Measurements from ENCODE around the gene BICRA.

The BICRA gene

GRCh38 chr19:47675859-47676258 lies 66.9 kb downstream of the BICRA start:
- no peaks in the 10 kb centered on the region for H3K9me3 ChIP-seq (ENCODE audit: control insufficient read depth, insufficient read depth, low read length)
- H3K36me3 ChIP-seq (ENCODE audit: insufficient read depth, low read length): no peaks in the 10 kb centered on the region; the same call in 1 of the 2 replicates
- H3K4me1 ChIP-seq (ENCODE audit: insufficient read depth, low read length): no peaks in the 10 kb centered on the region

DNA sequence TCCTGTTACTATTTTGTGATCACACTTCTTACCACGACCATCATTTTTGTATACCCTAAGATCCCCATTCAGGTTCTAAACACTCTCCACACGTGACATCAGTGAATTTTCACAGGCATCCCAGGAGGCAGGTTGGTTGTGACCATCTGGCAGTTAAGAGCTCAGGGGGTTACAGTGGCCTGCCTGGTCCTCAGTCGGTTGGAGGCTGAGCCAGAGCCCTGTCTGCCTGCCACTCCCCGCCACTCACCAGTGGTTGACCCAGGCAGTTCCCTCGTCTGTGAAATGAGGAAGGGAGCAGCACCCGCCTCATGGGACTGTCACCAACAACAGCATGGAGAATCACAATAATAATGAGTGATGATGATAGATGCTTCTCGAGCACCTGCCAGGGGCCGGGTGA lies 67.9 kb downstream of the BICRA start:
- Histone ChIP-seq H3K36me3 (ENCODE audit: insufficient read depth, low read length) (no peaks in the 10 kb centered on the region; the same call in 1 of the 2 replicates), H3K9me3 (ENCODE audit: control insufficient read depth, insufficient read depth, low read length) (no peaks in the 10 kb centered on the region), H3K9ac (ENCODE audit: low read depth, low read length) (no peak overlapping the region), H3K4me1 (ENCODE audit: insufficient read depth, low read length) (no peaks in the 10 kb centered on the region)

More at GRCh38 chr19:47675859-47676258, 66.9 kb downstream of the BICRA start:
- H3K9ac ChIP-seq (ENCODE audit: low read depth, low read length): no peak overlapping the region

- Histone ChIP-seq H3K4me1 (ENCODE audit: insufficient read depth, low read length) (no peaks in the 10 kb centered on the region), H3K36me3 (ENCODE audit: insufficient read depth, low read length) (no peaks in the 10 kb centered on the region; the same call in 1 of the 2 replicates), H3K9me3 (ENCODE audit: control insufficient read depth, insufficient read depth, low read length) (no peaks in the 10 kb centered on the region), H3K9ac (ENCODE audit: low read depth, low read length) (no peak overlapping the region)
Measured at GRCh38 chr19:47679251-47679900, 70.4 kb downstream of the BICRA start.

- no peak overlapping the region for H3K9ac ChIP-seq (ENCODE audit: low read depth, low read length)
- no peaks in the 10 kb centered on the region; the same call in 1 of the 2 replicates for H3K36me3 ChIP-seq (ENCODE audit: insufficient read depth, low read length)
- no peaks in the 10 kb centered on the region for H3K4me1 ChIP-seq (ENCODE audit: insufficient read depth, low read length)
- H3K9me3 ChIP-seq (ENCODE audit: control insufficient read depth, insufficient read depth, low read length): no peaks in the 10 kb centered on the region
Measured at GRCh38 chr19:47679922-47680857, 71.3 kb downstream of the BICRA start.

DNA sequence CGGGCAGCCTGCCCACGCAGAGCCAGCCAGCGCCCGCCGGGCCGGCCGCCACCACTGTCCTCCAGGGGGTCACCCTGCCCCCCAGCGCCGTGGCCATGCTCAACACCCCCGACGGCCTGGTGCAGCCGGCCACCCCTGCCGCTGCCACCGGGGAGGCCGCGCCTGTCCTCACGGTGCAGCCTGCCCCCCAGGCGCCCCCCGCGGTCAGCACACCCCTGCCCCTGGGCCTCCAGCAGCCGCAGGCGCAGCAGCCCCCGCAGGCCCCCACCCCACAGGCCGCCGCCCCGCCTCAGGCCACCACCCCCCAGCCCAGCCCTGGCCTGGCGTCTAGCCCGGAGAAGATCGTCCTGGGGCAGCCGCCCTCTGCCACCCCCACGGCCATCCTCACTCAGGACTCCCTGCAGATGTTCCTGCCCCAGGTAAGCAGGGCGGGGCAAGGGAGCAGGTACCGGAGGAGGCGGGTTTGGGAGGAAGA lies 72.0 kb downstream of the BICRA start:
- no peaks in the 10 kb centered on the region; the same call in 1 of the 2 replicates for H3K36me3 ChIP-seq (ENCODE audit: insufficient read depth, low read length)

DNA sequence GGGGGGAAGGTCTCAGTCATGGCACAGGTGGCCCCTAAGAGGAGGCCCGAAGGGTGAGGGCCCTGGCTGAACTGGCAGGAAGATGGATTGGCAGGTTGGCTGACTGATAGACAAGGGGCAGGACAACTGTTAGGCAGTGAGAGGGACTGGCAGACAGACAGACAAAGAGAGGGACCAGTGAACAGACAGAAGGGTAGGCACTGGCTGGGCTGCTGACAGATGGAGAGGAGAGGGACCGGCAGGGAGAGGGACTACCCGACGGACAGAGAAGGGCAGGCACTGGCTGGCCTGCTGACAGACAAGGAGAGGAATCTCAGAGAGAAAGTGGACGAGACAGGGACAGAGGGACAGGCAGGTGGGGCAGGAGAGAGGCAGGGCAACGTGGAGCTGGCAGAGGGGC lies 72.5 kb downstream of the BICRA start:
- no peaks in the 10 kb centered on the region for H3K9me3 ChIP-seq (ENCODE audit: control insufficient read depth, insufficient read depth, low read length)
- no peaks in the 10 kb centered on the region; the same call in 1 of the 2 replicates for H3K36me3 ChIP-seq (ENCODE audit: insufficient read depth, low read length)
- H3K4me1 ChIP-seq (ENCODE audit: insufficient read depth, low read length): no peaks in the 10 kb centered on the region
- H3K9ac ChIP-seq (ENCODE audit: low read depth, low read length): no peak overlapping the region

More for the DNA sequence above, 72.0 kb downstream of the BICRA start:
- Histone ChIP-seq H3K4me1 (ENCODE audit: insufficient read depth, low read length) (no peaks in the 10 kb centered on the region), H3K9me3 (ENCODE audit: control insufficient read depth, insufficient read depth, low read length) (no peaks in the 10 kb centered on the region), H3K9ac (ENCODE audit: low read depth, low read length) (no peak overlapping the region)

GRCh38 chr19:47681936-47682335 lies 73.0 kb downstream of the BICRA start:
- Histone ChIP-seq H3K4me1 (ENCODE audit: insufficient read depth, low read length) (no peaks in the 10 kb centered on the region), H3K9ac (ENCODE audit: low read depth, low read length) (no peak overlapping the region), H3K36me3 (ENCODE audit: insufficient read depth, low read length) (no peaks in the 10 kb centered on the region; the same call in 1 of the 2 replicates), H3K9me3 (ENCODE audit: control insufficient read depth, insufficient read depth, low read length) (no peaks in the 10 kb centered on the region)

GRCh38 chr19:47682939-47683338 lies 74.0 kb downstream of the BICRA start:
- Histone ChIP-seq H3K9ac (ENCODE audit: low read depth, low read length) (no peak overlapping the region), H3K4me1 (ENCODE audit: insufficient read depth, low read length) (no peaks in the 10 kb centered on the region), H3K36me3 (ENCODE audit: insufficient read depth, low read length) (no peaks in the 10 kb centered on the region; the same call in 1 of the 2 replicates), H3K9me3 (ENCODE audit: control insufficient read depth, insufficient read depth, low read length) (no peaks in the 10 kb centered on the region)

- Histone ChIP-seq H3K9me3 (ENCODE audit: control insufficient read depth, insufficient read depth, low read length) (no peaks in the 10 kb centered on the region), H3K4me1 (ENCODE audit: insufficient read depth, low read length) (no peaks in the 10 kb centered on the region), H3K9ac (ENCODE audit: low read depth, low read length) (no peak overlapping the region), H3K36me3 (ENCODE audit: insufficient read depth, low read length) (no peaks in the 10 kb centered on the region; the same call in 1 of the 2 replicates)
Measured at GRCh38 chr19:47686679-47687450, 77.9 kb downstream of the BICRA start.

DNA sequence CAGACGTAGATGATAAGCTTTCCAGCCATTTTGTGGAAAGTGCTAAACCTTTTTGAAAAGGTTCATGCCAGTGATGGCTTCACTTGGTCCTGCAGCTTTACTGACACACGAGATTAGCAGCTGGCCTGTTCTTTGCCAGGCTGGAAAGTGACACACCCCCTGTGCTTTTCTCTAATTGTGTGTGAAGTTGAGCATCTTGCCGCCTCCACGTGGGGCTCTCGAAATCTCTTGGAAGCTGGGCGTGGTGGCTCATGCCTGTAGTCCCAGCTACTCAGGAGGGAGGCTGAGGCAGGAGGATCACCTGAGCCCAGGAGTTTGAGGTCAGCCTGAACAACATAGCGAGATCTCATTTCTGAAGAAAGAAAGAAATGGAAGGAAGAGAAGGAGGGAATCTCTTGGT lies 79.0 kb downstream of the BICRA start:
- H3K36me3 ChIP-seq (ENCODE audit: insufficient read depth, low read length): peaks cover 5% of the 10 kb centered on the region; the same call in 1 of the 2 replicates
- no peak overlapping the region for H3K9ac ChIP-seq (ENCODE audit: low read depth, low read length)
- H3K9me3 ChIP-seq (ENCODE audit: control insufficient read depth, insufficient read depth, low read length): no peaks in the 10 kb centered on the region
- no peaks in the 10 kb centered on the region for H3K4me1 ChIP-seq (ENCODE audit: insufficient read depth, low read length)

GRCh38 chr19:47691090-47691489 lies 82.2 kb downstream of the BICRA start:
- no peaks in the 10 kb centered on the region for H3K9me3 ChIP-seq (ENCODE audit: control insufficient read depth, insufficient read depth, low read length)
- H3K4me1 ChIP-seq (ENCODE audit: insufficient read depth, low read length): no peaks in the 10 kb centered on the region
- no peak overlapping the region for H3K9ac ChIP-seq (ENCODE audit: low read depth, low read length)
- H3K36me3 ChIP-seq (ENCODE audit: insufficient read depth, low read length): peaks cover 6% of the 10 kb centered on the region; the same call in 1 of the 2 replicates

DNA sequence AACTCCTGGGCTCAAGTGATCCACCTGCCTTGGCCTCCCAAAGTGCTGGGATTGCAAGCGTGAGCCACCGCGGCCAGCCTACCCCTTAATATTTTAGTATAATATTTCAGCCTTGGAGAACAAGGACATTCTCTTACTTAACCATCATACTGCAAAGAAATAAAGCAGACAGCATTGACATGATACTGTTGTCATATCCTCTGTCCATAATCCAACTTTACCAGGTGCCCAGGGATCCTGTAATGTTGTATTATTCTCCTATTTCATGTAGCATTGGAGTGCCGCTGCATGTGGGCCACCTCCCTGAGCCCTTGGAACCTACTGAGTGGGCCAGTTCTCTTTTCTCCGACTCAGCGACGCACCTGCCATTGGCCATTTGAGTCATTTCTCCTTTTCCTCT lies 82.8 kb downstream of the BICRA start:
- no peak overlapping the region for H3K9ac ChIP-seq (ENCODE audit: low read depth, low read length)
- H3K4me1 ChIP-seq (ENCODE audit: insufficient read depth, low read length): no peaks in the 10 kb centered on the region
- peaks cover 9% of the 10 kb centered on the region; the same call in 1 of the 2 replicates for H3K36me3 ChIP-seq (ENCODE audit: insufficient read depth, low read length)
- H3K9me3 ChIP-seq (ENCODE audit: control insufficient read depth, insufficient read depth, low read length): no peaks in the 10 kb centered on the region

DNA sequence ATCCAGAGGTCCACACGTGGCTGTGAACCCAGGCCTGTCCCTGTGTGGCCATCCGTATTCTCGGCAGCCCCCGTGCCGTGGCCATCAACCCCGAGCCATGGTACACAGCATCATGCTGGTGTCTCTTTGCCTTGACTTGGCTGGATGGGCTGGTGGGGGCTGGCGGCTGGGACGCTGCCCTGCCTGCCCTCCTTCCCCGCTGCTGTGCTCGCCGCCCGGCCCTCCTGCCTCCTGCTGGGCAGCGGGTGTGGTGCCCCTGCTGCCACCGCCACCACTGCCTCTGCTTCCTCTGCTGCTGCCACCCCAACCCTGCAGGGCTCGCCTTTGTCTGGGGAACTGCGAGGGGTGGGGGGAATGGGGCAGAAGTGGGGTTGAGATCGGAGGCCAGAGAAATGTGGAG lies 84.6 kb downstream of the BICRA start:
- Histone ChIP-seq H3K36me3 (ENCODE audit: insufficient read depth, low read length) (peaks cover 9% of the 10 kb centered on the region; the same call in 1 of the 2 replicates), H3K9ac (ENCODE audit: low read depth, low read length) (no peak overlapping the region), H3K4me1 (ENCODE audit: insufficient read depth, low read length) (no peaks in the 10 kb centered on the region), H3K9me3 (ENCODE audit: control insufficient read depth, insufficient read depth, low read length) (no peaks in the 10 kb centered on the region)

DNA sequence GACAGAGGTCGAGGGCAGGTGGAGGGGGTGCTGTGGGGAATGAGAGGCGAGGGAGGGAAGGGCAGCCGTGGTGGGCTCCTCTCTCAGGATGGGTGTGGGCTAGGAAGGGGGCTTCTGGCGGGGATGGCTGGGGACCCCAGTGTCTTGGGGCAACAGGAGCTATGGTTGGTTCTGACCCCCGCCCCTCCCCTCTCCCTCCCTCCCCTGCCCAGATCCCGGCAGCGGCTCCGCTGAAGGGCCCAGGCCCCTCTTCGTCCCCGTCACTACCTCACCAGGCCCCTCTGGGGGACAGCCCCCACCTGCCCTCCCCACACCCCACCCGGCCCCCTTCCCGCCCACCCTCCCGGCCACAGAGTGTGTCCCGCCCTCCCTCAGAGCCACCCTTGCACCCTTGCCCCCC lies 85.0 kb downstream of the BICRA start:
- Histone ChIP-seq H3K9me3 (ENCODE audit: control insufficient read depth, insufficient read depth, low read length) (no peaks in the 10 kb centered on the region), H3K9ac (ENCODE audit: low read depth, low read length) (no peak overlapping the region), H3K36me3 (ENCODE audit: insufficient read depth, low read length) (peaks cover 9% of the 10 kb centered on the region; the same call in 1 of the 2 replicates)

More for the DNA sequence above, 85.0 kb downstream of the BICRA start:
- no peaks in the 10 kb centered on the region for H3K4me1 ChIP-seq (ENCODE audit: insufficient read depth, low read length)
